GM12878 (cell line): ENCODE results near the gene PLS1. TPM values are rescaled to one million over a fixed set of nuclear protein-coding genes. Genes with fewer than 3 reads are reported as not detected.

Experiments used
- ATAC-seq: fragments of 200-7000 bp; cut with Tn5 transposase; 3 replicates; pipeline ENCODE4 v1.9.1; 2020; ENCODE audit warnings: mild to moderate bottlenecking, moderate library complexity
- BruUV-seq: library from RNA; stranded (reverse); fragments of 400-500 nt; replicated peaks from 2 replicates; lab custom pipeline; 2021; lab: Mats Ljungman, UMichigan
- CTCF ChIA-PET: fragments of 300-600 bp; sonication (Branson Sonifier 250); formaldehyde crosslinking; extraction: SDS; loops from one replicate; lab custom pipeline; 2021; ENCODE audit warnings: inconsistent platforms; lab: Yijun Ruan, JAX
- POLR2A ChIA-PET: fragments of 350-600 bp; formaldehyde crosslinking; extraction: SDS; loops from one replicate; lab custom pipeline; 2021; ENCODE audit warnings: inconsistent platforms; lab: Charles Lee
- RAD21 ChIA-PET: fragments of 300-600 bp; sonication (Branson Sonifier 250); formaldehyde crosslinking; loops from one replicate; lab custom pipeline; 2023; ENCODE audit warnings: antibody characterized with exemption; ENCODE audit not compliant: unreplicated experiment; lab: Charles Lee
- SMC1A ChIA-PET: fragments of 300-600 bp; sonication (Branson Sonifier 250); formaldehyde crosslinking; loops from one replicate; lab custom pipeline; 2023; ENCODE audit not compliant: unreplicated experiment, uncharacterized antibody; lab: Charles Lee
- DNase-seq: peaks from one replicate; pipeline ENCODE4 v3.0.0-alpha.2; 2011; ENCODE audit warnings: low read depth, low spot score
- FAIRE-seq: peaks from 3 replicates; lab custom pipeline; 2011; peaks lifted over from hg19 to GRCh38; lab: Jason Lieb, UNC
- H2AFZ ChIP-seq: 2 replicates; pipeline ENCODE4 v1.6.0; 2011; ENCODE audit warnings: low read depth, low read length, control low read depth; ENCODE audit not compliant: control insufficient read depth
- H3K27ac ChIP-seq: 2 replicates; pipeline ENCODE4 v1.5.1; 2011; ENCODE audit warnings: control low read depth; ENCODE audit not compliant: control insufficient read depth, insufficient read depth
- H3K27me3 ChIP-seq, 2 experiments: replicated peaks in 1 of 2; 2 replicates each; pipeline versions ENCODE4 v1.6.0 to v1.6.1; 2011; ENCODE audit warnings: low read length in 1 of 2; ENCODE audit not compliant: control insufficient read depth in 2 of 2, insufficient read depth in 2 of 2
- H3K36me3 ChIP-seq, 2 experiments: 2 replicates each; pipeline ENCODE4 v1.5.1; 2011; ENCODE audit warnings: low read length in 1 of 2; ENCODE audit not compliant: control insufficient read depth in 2 of 2, insufficient read depth in 2 of 2
- H3K4me1 ChIP-seq: 2 replicates; pipeline ENCODE4 v1.6.1; 2011; ENCODE audit warnings: mild to moderate bottlenecking, low read length, moderate library complexity, mixed read lengths; ENCODE audit not compliant: control insufficient read depth, insufficient read depth
- H3K4me2 ChIP-seq: 2 replicates; pipeline ENCODE4 v1.6.0; 2011; ENCODE audit warnings: control low read depth; ENCODE audit not compliant: control insufficient read depth, insufficient read depth
- H3K4me3 ChIP-seq: fragments of 200-600 bp; sonication (generic); 2 replicates; pipeline ENCODE4 v1.5.1; 2016
- H3K79me2 ChIP-seq: 2 replicates; pipeline ENCODE4 v1.6.0; 2011; ENCODE audit warnings: low read length; ENCODE audit not compliant: control insufficient read depth, insufficient read depth
- H3K9ac ChIP-seq: 2 replicates; pipeline ENCODE4 v1.8.0; 2011; ENCODE audit warnings: low read length, control low read depth, mixed read lengths; ENCODE audit not compliant: control insufficient read depth, insufficient read depth
- H3K9me3 ChIP-seq: replicated peaks from 3 replicates; pipeline ENCODE4 v1.5.1; 2011; ENCODE audit warnings: mild to moderate bottlenecking, low read length; ENCODE audit not compliant: control insufficient read depth, insufficient read depth
- H4K20me1 ChIP-seq: 2 replicates; pipeline ENCODE4 v1.6.0; 2011; ENCODE audit not compliant: control insufficient read depth, insufficient read depth
- BACH1 ChIP-seq: fragments of 450-650 bp; IDR thresholded peaks from 2 replicates; pipeline ENCODE4 v1.6.1; 2017; ENCODE audit warnings: mild to moderate bottlenecking, borderline replicate concordance
- HDGF ChIP-seq: fragments of 450-650 bp; IDR thresholded peaks from 2 replicates; pipeline ENCODE4 v1.6.1; 2016; ENCODE audit warnings: antibody characterized with exemption
- IKZF2 ChIP-seq, 2 experiments: fragments of 450-650 bp; IDR thresholded peaks; 2 replicates each; pipeline ENCODE4 v1.6.1; 2017; ENCODE audit warnings: mild to moderate bottlenecking in 2 of 2, moderate library complexity in 2 of 2
- KLF5 ChIP-seq: fragments of 450-650 bp; IDR thresholded peaks from 2 replicates; pipeline ENCODE4 v1.6.1; 2014; ENCODE audit warnings: mild to moderate bottlenecking; ENCODE audit not compliant: partially characterized antibody
- MLLT1 ChIP-seq: fragments of 450-650 bp; IDR thresholded peaks from 2 replicates; pipeline ENCODE4 v1.6.1; 2016; ENCODE audit warnings: mild to moderate bottlenecking
- RCOR1 ChIP-seq: conservative IDR thresholded peaks from 2 replicates; pipeline ENCODE4 v1.6.1; 2012; ENCODE audit warnings: low read depth, low read length, improper control_type of control experiment
- RELB ChIP-seq: fragments of 450-650 bp; IDR thresholded peaks from 2 replicates; pipeline ENCODE4 v1.6.1; 2017; ENCODE audit warnings: low read depth, mild to moderate bottlenecking, moderate library complexity
- STAT3 ChIP-seq: IDR thresholded peaks from 2 replicates; pipeline ENCODE4 v1.6.1; 2011; ENCODE audit warnings: low read depth, low read length, improper control_type of control experiment
- ZBTB4 ChIP-seq: fragments of 450-650 bp; formaldehyde crosslinking; IDR thresholded peaks from 2 replicates; pipeline ENCODE4 v1.4.0; 2022; ENCODE audit warnings: mild to moderate bottlenecking, moderate library complexity
- WGBS: methylation state at CpG from one replicate; pipeline ENCODE4 v1.1.6; 2016; ENCODE audit warnings: low lambda C conversion rate; ENCODE audit not compliant: insufficient replicate concordance, insufficient coverage; ENCODE audit errors: missing lambda C conversion rate; 5-methylcytosine and 5-hydroxymethylcytosine counted together
- in situ Hi-C: fragments of 300-500 bp; cut with MboI; formaldehyde crosslinking; loops from 9 replicates; pipeline ENCODE4 v1.14.3; 2018; ENCODE audit warnings: mixed read lengths
- intact Hi-C: fragments of 100-400 bp; cut with micrococcal nuclease; formaldehyde crosslinking; loops from one replicate; pipeline ENCODE4 v1.14.2; 2022; ENCODE audit not compliant: unreplicated experiment
- polyA plus RNA-seq, 11 experiments: library from polyadenylated mRNA; depleted of rRNA in 4 of 11; unstranded in 6 of 11; stranded (reverse) in 5 of 11; fragments of >200 nt; fragmentation: Nextera tagmentation in 4 of 11; fragmentation: Illumina TruSeq in 1 of 11; extraction: Ambion mirVana in 4 of 11; extraction: Trizol in 1 of 11; gene quantifications; 1 replicate in 1 of 11; 2 replicates in 10 of 11; pipeline versions ENCODE4 v1.2.1 to v1.2.3, GENCODE V29; 2011 to 2016; ENCODE audit warnings: inconsistent platforms in 2 of 11, missing spikeins in 2 of 11, low read depth in 1 of 11
- total RNA-seq, 4 experiments: library from RNA; depleted of rRNA in 3 of 4; stranded (reverse); fragments of >200 nt in 3 of 4; fragmentation: Illumina TruSeq in 1 of 4; extraction: Trizol in 1 of 4; gene quantifications; 2 replicates each; pipeline versions ENCODE4 v1.2.1 to v1.2.3, GENCODE V29; 2013 to 2021

The PLS1 gene
- total and polyA plus RNA-seq, 10 of the 15 experiments (the other 5 are each of a cell fraction or from before 2014, with no cell fraction given), result 0.59 to 11.7 (median 1.7) TPM

GRCh38 chr3:142663865-142664264 lies 67.7 kb downstream of the PLS1 start:
- Histone ChIP-seq H3K36me3 (no peaks in the 10 kb centered on the region), H3K9me3 (no peaks in the 10 kb centered on the region), H3K27me3 (no peaks in the 10 kb centered on the region), H3K4me1 (no peaks in the 10 kb centered on the region), H4K20me1 (no peaks in the 10 kb centered on the region), H3K27ac (no peak overlapping the region), H3K79me2 (no peaks in the 10 kb centered on the region), H3K4me3 (no peak overlapping the region), H3K4me2 (no peak overlapping the region), H2AFZ (no peak overlapping the region), H3K9ac (no peak overlapping the region)
- in situ Hi-C loops, result no loop called here
- SMC1A ChIA-PET, result no interaction called here
- CTCF ChIA-PET, result no interaction called here
- no peak for TF ChIP-seq RELB
- TF ChIP-seq ZBTB4, result no peak
- TF ChIP-seq KLF5, result no peak
- no peak for TF ChIP-seq MLLT1
- TF ChIP-seq RCOR1, result no peak
- no peak for TF ChIP-seq IKZF2 (IDR thresholded peaks at IDR 0.05)
- no peak for TF ChIP-seq BACH1
- TF ChIP-seq STAT3, result no peak
- no peak for TF ChIP-seq HDGF
- no TSS peak for BruUV-seq
- FAIRE-seq (no peak), ATAC-seq (no peak), DNase-seq (no peak)
- intact Hi-C loops, result no loop called here
- RAD21 ChIA-PET, result no interaction called here
- POLR2A ChIA-PET, result no interaction called here
- 0% methylated on average over 1 of the region's 1 CpG for WGBS
